IPS DF 6.9 (cell line): Measurements from ENCODE around the gene MACROD2.

Experiments
- DNase-seq: peaks from one replicate; pipeline ENCODE4 v3.0.0-alpha.2; 2013; ENCODE audit warnings: low read depth, low spot score
- H3K27ac ChIP-seq: one replicate; pipeline ENCODE4 v1.5.1; 2013; ENCODE audit warnings: low read length, control low read depth
- H3K27me3 ChIP-seq: 2 replicates; pipeline ENCODE4 v1.6.1; 2013; ENCODE audit warnings: mild to moderate bottlenecking, low read length; ENCODE audit not compliant: control insufficient read depth, insufficient read depth
- H3K36me3 ChIP-seq: 2 replicates; pipeline ENCODE4 v1.6.1; 2013; ENCODE audit warnings: low read length; ENCODE audit not compliant: control insufficient read depth, insufficient read depth
- H3K4me1 ChIP-seq: 2 replicates; pipeline ENCODE4 v1.6.1; 2013; ENCODE audit warnings: low read length; ENCODE audit not compliant: control insufficient read depth, insufficient read depth
- H3K4me3 ChIP-seq: 2 replicates; pipeline ENCODE4 v1.5.1; 2013; ENCODE audit warnings: mild to moderate bottlenecking, low read length
- H3K9me3 ChIP-seq: 2 replicates; pipeline ENCODE4 v1.6.1; 2013; ENCODE audit warnings: low read length, inconsistent platforms; ENCODE audit not compliant: control insufficient read depth, insufficient read depth
- WGBS: extraction: QIAGEN DNeasy Blood & Tissue Kit; methylation state at CpG from one replicate; pipeline ENCODE4 v1.1.7; 2013; ENCODE audit warnings: mixed read lengths, missing lambda C conversion rate; ENCODE audit not compliant: insufficient read length, insufficient coverage; 5-methylcytosine and 5-hydroxymethylcytosine counted together

Gene MACROD2

DNA sequence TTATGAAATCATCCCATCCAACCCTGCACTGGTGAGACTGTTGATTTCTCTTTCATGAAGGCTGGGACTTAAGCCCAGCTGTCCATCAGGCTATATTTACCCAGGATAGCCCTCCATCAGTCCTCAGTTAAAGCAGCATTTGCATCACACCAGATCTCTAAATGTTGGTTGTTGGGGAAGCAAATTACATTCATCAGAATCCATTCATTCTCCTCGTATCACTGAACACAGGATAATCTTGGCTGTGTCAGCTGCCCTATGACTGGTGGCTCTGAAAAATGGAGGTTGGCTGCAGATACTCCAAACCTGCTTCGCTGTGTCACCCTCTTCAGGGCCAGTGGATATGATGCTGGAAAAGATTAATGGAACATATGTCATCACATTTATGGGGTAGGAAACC is 1859.6 kb downstream of the MACROD2 start:
- no peaks in the 10 kb centered on the region for H3K36me3 ChIP-seq
- H3K4me3 ChIP-seq, result no peak overlapping the region
- WGBS, result no CpG with 5 or more reads among the region's 2 CpGs
- H3K9me3 ChIP-seq, result no peaks in the 10 kb centered on the region
- no peak for DNase-seq
- H3K27me3 ChIP-seq, result no peaks in the 10 kb centered on the region
- H3K4me1 ChIP-seq, result no peaks in the 10 kb centered on the region
- no peak overlapping the region for H3K27ac ChIP-seq

DNA sequence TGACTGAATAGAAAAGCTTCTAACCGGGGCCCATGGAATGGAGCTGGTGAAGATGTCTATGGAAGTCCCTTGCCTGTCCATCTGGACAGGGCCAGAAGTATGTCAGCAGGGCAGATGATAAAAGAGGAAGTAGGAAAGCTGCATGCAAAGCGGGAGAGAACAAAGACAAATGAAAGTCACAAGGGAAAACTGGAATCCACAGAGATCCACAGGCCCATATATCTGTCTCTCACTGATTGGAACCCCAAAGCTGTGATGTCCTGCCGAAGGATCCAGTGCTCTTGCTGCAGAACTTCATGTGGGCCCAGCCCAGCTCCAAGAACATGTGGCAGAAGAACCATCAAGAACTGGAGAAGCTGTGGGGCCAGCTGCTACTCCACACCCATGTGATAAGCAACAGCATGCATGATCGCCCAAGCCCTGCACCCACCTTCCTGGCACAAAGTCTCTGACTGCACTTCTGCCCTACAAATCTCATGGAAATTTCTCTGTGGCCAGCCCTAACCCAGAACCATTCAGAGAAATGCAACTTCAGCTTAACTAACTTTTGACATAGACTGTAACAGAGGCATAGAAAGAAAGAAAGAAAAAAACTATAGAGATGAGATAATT is 1862.0 kb downstream of the MACROD2 start:
- Histone ChIP-seq H3K4me3 (no peak overlapping the region), H3K27ac (no peak overlapping the region), H3K4me1 (no peaks in the 10 kb centered on the region), H3K27me3 (no peaks in the 10 kb centered on the region), H3K36me3 (no peaks in the 10 kb centered on the region), H3K9me3 (no peaks in the 10 kb centered on the region)
- WGBS, result no CpG with 5 or more reads among the region's 4 CpGs
- no peak for DNase-seq

DNA sequence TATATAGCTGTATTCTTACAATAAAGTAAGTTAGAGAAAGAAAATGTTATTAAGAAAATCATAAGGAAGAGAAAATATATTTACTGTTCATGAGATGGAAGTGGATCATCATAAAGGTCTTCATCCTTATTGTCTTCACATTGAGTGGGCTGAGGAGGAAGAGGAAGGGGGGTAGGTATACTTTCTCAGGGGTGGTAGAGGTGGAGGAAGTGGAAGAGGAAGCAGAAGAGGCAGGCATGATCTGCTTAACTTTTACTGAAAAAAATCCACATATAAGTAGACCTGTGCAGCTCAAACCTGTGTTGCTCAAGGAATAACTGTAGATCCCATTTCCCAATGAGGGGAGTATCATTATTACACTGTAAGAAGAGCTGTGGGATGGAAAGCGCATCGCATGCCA is 1863.7 kb downstream of the MACROD2 start:
- H3K36me3 ChIP-seq, result no peaks in the 10 kb centered on the region
- WGBS, result no CpG with 5 or more reads among the region's 2 CpGs
- H3K27me3 ChIP-seq, result no peaks in the 10 kb centered on the region
- no peak overlapping the region for H3K4me3 ChIP-seq
- no peak for DNase-seq
- H3K4me1 ChIP-seq, result no peaks in the 10 kb centered on the region
- H3K27ac ChIP-seq, result no peak overlapping the region
- no peaks in the 10 kb centered on the region for H3K9me3 ChIP-seq

DNA sequence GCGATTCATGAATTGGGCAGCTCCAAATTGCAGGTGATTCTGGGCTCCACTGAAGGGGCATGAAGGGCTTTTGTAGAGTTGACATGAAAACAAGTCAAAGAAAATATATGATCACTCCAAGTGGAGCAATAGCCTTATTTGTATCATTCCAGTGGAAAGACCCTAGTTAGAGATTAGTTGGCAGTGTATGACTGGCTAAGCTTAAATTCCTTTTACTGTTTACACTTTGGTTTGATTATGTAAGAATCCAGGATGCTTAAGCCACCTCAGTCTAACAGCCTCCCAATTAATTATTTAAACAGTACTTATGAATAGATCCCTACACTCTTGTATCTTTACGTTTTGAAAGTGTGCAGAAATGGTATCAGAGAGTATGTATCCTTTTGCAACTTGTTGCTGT is 1865.5 kb downstream of the MACROD2 start:
- H3K27me3 ChIP-seq, result no peaks in the 10 kb centered on the region
- H3K4me3 ChIP-seq, result no peak overlapping the region
- H3K4me1 ChIP-seq, result no peaks in the 10 kb centered on the region
- no CpG with 5 or more reads among the region's 2 CpGs for WGBS
- H3K9me3 ChIP-seq, result no peaks in the 10 kb centered on the region
- H3K36me3 ChIP-seq, result no peaks in the 10 kb centered on the region
- no peak for DNase-seq
- H3K27ac ChIP-seq, result no peak overlapping the region

DNA sequence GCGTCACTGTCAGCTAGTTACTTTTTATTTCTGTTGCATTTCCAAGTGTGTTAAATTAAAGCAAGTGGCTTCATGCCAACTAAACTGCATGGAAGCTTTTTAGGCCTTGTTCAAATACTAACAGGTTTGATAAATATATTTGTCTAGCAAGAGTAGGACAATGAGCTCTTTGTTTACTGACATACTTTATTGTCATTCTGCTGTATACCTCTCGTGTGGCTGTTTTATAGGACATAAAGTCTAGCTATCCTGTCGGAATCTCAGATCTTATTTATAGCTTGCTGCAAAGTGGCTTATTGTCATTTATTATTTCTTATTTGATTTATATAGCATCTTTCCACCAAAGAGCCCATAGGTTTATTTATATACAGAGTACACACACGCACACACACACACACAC is 1866.9 kb downstream of the MACROD2 start:
- H3K9me3 ChIP-seq, result no peaks in the 10 kb centered on the region
- no peak for DNase-seq

DNA sequence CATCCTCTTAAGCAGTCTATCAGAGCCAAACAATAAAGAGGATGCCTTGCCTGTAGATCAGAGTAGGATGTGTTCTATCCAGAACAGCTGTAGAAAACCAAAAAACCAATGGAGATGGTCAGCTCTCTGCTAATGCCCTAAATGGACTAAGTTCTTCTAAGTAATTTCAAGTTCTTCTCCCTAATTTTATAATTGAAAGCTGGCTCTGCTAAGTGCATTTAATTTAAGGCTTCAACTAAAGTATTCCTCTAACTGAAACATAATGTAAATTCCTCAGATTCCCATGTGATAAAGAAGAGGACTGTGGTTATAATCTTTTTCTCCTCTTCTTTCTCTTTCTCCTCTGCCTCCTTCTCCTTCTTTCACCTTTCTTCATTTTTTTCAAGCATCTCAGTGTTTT is 1868.4 kb downstream of the MACROD2 start:
- Histone ChIP-seq H3K4me3 (no peak overlapping the region), H3K27ac (no peak overlapping the region), H3K36me3 (no peaks in the 10 kb centered on the region), H3K27me3 (no peaks in the 10 kb centered on the region), H3K9me3 (no peaks in the 10 kb centered on the region), H3K4me1 (no peaks in the 10 kb centered on the region)
- no peak for DNase-seq

More for the DNA sequence above, 1866.9 kb downstream of the MACROD2 start:
- Histone ChIP-seq H3K4me3 (no peak overlapping the region), H3K27me3 (no peaks in the 10 kb centered on the region), H3K36me3 (no peaks in the 10 kb centered on the region), H3K4me1 (no peaks in the 10 kb centered on the region), H3K27ac (no peak overlapping the region)
- WGBS, result no CpG with 5 or more reads among the region's 4 CpGs

DNA sequence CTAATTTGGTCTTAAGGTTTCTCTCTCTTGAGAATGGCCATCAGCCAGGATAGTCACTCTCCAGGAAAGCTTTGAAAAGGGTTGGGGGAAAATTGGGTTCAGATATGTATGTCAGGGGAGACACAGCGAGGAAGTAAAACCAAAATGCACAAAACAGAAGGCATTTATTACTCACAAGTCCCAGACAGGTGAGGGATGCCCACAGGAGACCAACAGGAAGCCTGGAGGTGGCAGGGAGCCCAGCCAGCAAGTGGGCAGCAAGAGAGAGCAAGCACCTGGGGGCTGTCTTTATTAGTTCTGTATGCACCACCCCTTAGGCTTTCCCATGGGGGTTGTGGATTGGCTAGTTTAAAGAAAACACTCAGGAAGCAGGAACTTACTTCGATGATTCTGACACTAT is 1870.2 kb downstream of the MACROD2 start:
- H3K36me3 ChIP-seq, result no peaks in the 10 kb centered on the region

DNA sequence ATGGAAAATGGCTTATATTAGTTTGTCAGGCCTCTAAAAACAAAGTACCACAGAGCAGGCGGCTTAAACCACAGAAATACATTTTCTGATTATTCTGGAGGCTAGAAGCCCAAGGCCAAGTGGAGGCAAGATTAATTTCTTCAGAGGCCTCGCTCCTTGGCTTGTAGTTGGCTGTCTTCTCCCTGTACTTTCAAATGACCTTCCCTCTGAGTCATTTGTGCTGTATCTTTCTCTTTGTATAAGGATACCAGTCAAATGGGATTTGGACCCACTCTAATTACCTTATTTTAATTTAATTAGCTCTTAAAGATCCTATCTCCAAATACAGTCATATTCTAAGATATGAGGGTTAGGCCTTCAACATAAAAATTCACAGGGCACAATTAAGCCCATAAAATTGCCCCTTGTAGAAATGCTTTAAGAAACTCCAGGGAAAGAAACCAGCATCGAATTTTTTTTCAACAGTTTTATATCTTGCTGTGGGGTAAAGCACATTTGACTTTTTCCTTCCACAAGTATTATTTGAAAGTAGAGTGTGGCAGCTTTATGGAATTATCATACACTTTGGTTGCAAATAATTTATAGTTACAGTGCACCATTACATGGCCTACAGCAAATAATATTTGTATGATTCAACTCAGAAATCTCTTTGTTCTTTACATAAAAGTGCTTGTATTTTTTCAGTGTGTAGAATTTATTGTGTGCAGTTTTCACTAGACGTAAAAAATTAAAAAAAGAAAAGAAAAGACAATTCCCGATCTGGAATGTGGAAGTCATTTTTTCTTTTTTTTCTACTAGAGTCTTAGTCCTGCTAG is 1871.8 kb downstream of the MACROD2 start:
- no peak for DNase-seq
- Histone ChIP-seq H3K9me3 (no peaks in the 10 kb centered on the region), H3K27me3 (no peaks in the 10 kb centered on the region), H3K36me3 (no peaks in the 10 kb centered on the region), H3K4me3 (no peak overlapping the region), H3K27ac (no peak overlapping the region), H3K4me1 (no peaks in the 10 kb centered on the region)
- WGBS, result no CpG with 5 or more reads among the region's 5 CpGs

More for the DNA sequence above, 1870.2 kb downstream of the MACROD2 start:
- WGBS, result no CpG with 5 or more reads among the region's 2 CpGs
- DNase-seq, result no peak
- Histone ChIP-seq H3K4me3 (no peak overlapping the region), H3K27me3 (no peaks in the 10 kb centered on the region), H3K4me1 (no peaks in the 10 kb centered on the region), H3K27ac (no peak overlapping the region), H3K9me3 (no peaks in the 10 kb centered on the region)

DNA sequence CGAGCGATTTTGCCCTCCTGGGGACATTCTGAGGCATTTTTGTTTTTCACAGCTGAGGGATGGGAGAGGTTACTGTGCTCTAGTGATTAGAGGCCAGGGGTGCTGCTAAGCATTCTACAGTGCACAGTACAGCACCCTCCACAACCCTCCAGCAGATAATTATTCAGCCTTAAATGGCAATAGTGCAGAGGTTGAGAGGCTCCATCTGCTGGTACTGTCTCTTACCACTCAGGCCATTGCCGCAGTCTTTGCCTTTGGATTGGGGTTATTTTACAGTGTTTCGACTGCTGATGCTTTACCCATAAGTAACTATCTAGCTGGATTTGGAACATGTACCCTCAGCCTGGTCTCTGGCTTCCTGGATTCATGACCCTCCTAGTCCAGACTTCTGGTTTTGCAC is 1872.6 kb downstream of the MACROD2 start:
- H3K27me3 ChIP-seq, result no peaks in the 10 kb centered on the region
- no peak overlapping the region for H3K4me3 ChIP-seq
- no peak for DNase-seq
- WGBS, result no CpG with 5 or more reads among the region's 4 CpGs
- H3K4me1 ChIP-seq, result no peaks in the 10 kb centered on the region
- no peaks in the 10 kb centered on the region for H3K9me3 ChIP-seq
- no peak overlapping the region for H3K27ac ChIP-seq
- H3K36me3 ChIP-seq, result no peaks in the 10 kb centered on the region

DNA sequence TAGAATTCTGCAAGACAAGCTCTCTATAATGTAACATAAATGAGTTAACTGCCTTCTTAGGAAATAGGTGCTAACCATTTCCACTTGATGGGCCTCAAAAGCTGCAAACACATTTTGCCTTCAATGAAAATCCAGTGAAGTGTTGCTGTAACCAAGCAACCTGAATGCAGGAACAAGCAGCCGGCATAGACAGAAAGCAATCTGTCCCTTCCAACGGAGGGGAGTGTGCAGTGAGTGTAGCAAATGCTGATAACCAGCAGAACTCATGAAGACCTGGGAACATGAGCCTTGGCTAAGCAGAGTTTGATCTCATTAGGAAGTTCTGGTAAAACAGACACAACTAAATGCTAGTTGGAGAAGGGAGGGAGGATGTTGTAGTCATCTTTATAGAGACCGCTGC is 1880.1 kb downstream of the MACROD2 start:
- Histone ChIP-seq H3K36me3 (no peaks in the 10 kb centered on the region), H3K9me3 (no peaks in the 10 kb centered on the region), H3K4me1 (no peaks in the 10 kb centered on the region), H3K27me3 (no peaks in the 10 kb centered on the region), H3K27ac (no peak overlapping the region), H3K4me3 (no peak overlapping the region)
- no peak for DNase-seq
- no CpG with 5 or more reads among the region's 3 CpGs for WGBS

DNA sequence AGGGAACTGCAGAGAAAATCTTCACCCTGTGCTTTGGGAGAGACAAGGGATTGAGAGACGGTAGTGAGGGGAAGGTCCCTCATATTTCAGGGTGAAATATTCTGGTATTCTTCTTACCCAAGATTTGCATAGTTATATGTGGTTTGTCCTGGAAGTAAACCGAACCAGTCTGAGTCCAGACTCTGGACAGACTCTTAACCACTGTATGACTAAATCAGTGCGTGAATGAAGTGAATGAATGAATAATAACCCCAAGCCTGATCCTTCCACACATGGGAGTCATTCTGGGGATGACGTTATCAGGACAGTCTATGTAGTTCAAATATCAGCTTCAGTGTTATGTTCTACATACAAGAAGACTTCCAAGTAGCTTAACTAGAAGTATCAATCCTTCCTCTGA is 1887.2 kb downstream of the MACROD2 start:
- no peaks in the 10 kb centered on the region for H3K27me3 ChIP-seq
- no peak for DNase-seq
- H3K4me3 ChIP-seq, result no peak overlapping the region
- no peaks in the 10 kb centered on the region for H3K36me3 ChIP-seq
- H3K9me3 ChIP-seq, result no peaks in the 10 kb centered on the region
- no CpG with 5 or more reads among the region's 4 CpGs for WGBS
- H3K4me1 ChIP-seq, result no peaks in the 10 kb centered on the region
- no peak overlapping the region for H3K27ac ChIP-seq
